GM19025 (cell line): Measurements from ENCODE around the gene PURA.
"Not testable (repeated sequence)": the region's sequence is repeated elsewhere in the genome, so short reads cannot be mapped to it uniquely, and the experiment has no call there.

ENCODE experiments used
- ATAC-seq: cut with Tn5 transposase; IDR thresholded peaks from one replicate; pipeline ENCODE4 v1.9.1; 2021; ENCODE audit warnings: mild to moderate bottlenecking, low read depth, moderate library complexity; ENCODE audit not compliant: unreplicated experiment

Gene PURA

GRCh38 chr5:140154710-140155381 lies 40.9 kb downstream of the PURA start:
- not testable (repeated sequence) for ATAC-seq

- peak; percentile 95 for ATAC-seq
Measured at GRCh38 chr5:140157032-140157781, 43.3 kb downstream of the PURA start.

DNA sequence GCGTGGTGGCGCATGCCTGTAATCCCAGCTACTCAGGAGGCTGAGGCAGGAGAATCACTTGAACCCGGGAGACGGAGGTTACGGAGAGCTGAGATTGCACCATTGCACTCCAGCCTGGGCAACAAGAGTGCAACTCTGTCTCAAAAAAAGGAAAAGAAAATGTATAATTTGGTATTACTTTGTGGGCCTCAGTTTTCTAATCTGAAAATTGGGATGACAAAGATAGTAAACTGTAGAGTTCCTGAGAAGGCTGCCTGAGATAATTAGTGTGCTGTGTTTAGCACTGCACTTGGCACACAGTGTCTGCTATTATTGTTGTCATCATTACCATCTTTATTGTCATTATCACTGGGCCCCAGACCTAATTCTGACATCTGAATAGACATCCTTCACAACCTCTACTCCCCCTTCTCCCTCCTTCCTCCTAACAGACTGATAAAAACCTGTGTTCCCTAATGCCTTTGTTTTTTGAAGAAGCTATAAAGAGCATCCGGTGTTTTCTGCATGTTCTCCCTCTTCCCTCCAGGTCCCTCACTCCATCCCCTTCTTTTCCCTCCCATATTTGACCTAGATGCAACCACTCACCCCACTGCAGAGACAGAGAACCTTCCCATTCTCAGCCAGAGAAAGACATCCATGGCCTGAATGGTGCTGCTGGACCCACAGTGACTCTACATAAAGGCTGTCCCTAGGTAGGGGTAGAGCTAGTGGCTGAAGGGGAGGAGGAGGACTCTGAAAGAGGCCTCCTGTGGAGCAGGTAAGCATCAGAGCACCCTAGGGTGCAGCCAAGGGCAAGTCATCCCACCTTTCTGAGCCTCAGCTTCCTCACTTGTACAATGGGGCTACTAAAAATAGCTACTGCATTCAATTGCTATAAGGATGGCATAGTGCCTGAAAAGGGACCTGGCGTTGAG lies 45.4 kb downstream of the PURA start:
- no peak for ATAC-seq

- no peak for ATAC-seq
Measured at GRCh38 chr5:140162275-140162674, 48.4 kb downstream of the PURA start.

GRCh38 chr5:140162781-140163180 lies 48.9 kb downstream of the PURA start:
- no peak for ATAC-seq

DNA sequence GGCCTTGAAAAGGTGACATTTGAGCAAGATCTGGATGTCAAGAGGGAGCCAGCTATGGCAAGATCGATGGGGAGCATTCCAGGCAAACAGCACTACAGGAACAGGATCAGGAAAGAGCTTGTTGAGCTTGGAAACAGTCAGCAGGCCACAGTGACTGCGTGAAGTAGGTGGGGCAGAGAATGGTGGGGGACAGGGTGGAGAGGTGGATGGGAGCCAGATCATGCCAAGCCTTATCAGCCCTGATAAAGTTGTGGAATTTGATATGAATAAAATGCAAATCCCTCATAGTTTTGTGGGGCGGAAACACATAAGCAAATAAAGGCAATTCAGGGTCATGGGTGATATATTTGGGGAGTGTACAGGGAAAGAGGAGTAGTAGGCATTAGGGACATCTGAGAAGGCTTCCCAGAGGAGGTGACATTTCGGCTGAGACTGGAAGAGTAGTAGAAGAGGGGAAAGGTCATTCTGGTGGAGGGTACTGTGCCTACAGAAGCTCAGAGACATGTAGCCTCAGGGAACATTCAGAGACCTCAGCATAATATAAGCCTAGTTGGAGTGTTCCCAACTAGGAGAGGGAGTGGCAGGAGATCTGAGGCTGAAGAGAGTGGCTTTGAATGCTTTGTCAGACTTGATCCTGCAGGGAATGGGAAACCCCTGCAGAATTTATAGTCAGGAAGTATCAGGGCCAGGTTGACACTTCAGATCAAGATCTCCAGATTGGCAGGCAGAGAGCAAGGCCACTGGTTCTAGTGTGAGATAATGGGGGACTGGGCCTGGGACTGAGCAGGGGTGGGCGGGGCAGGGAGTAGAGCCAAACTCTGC lies 51.4 kb downstream of the PURA start:
- no peak for ATAC-seq

DNA sequence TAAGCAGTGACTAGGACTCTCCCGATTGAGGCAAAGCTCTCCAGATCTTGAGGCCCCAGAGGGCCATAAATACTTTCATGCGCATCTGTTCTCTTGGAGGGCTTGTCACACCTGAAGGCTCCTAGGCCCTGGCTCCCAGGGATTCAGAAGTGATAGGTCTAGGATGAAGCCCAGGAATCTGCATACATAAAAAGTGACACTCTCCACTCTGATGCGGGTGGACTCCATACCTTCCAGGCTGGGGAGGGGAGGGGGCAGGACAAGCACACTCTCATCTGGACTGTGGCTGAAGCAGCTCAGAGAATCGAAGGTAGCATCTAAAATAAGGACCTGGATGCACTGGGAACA lies 52.0 kb downstream of the PURA start:
- no peak for ATAC-seq

- ATAC-seq: no peak
Measured at GRCh38 chr5:140166911-140167310, 53.0 kb downstream of the PURA start.

GRCh38 chr5:140168371-140168770 lies 54.5 kb downstream of the PURA start:
- ATAC-seq: no peak

GRCh38 chr5:140169410-140169809 lies 55.5 kb downstream of the PURA start:
- ATAC-seq: no peak

DNA sequence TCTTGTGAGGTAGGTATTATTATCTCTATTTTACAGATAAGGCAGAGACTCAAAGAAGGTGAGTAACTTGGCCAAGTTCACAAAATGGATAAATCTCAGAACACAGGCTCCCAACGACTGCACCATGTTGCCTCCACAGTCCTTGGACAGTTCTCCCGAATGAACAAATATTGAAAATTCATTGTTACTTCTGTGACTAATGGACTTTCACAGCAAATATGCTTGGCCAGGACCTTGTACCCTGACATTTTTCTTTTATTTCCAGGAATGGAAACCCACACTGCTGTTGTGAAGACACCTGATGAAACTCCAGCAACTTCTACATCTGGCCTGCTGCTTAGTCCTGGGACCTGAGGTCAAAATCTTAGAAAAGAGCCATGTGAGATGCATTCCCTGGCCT lies 58.6 kb downstream of the PURA start:
- no peak for ATAC-seq

DNA sequence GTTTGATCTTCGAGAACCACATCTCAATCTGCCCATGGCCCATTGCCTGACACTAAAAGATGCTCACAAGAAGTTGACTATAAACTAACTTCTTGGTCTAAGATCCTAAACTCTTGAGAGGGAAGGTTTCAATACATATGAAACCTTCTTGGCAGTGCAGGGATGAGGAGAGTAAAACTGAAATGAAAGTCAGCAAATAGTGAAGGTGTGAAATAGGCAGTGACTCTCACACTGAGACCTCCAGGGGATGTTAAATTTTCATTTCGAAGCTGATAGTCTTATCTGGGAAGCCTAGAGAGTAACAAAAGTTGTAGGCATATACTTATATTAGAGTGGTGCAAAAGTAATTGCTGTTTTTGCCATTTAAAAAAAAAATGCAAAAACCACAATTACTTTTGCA lies 60.1 kb downstream of the PURA start:
- no peak for ATAC-seq

DNA sequence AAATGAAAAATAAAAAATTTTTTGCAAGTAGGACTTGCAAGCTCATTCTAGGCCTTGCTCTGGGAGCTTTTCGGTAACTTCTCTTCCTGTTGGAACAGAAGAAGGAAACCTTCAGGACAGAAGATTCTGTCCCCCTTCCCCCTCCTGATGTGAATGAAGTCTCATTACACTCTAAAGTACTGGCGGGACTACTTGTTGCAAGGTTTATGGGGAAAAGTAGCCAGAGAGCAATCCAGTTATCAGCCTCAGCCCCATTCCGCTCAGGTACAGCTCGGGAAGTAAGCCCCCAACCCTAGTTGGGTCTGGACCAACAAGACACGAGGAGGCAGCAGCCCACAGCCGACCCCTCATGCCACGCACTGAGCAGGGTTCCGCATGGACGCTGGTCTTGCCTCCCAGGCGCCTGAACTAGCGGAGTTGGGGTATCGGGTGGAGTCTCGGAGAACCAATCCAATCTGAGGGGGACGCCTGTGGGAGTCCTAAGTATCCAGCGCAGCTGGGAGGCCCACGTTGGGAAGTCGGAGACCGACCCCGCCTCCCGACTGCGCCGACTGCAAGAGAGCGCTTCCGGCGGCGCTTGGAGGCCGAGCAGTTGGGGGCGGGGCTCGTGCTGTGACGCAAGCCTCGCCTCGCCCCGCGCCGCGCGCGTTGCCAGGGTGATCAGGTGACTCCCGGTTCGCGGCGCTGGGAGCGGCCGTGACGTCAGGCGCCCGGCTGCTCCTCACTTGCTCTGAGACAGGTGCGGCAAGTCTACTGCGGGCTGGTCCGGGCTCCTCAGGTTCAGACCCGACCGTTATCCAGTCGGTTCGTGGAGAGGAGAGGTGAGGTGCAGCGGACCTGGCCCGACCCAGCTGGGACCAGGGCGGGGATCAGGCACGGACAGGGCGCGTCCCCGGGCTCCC lies 60.8 kb downstream of the PURA start, which contains the start of gene CYSTM1:
CYSTM1 (plus strand) TSS at position 724 of the 902 bp plus-strand sequence. CDS start 19,278 bp downstream, outside the sequence.
- ATAC-seq: peak; percentile 92
